HCT116 (cell line): ENCODE data around the gene C9orf72. TPM values are rescaled to one million over a fixed set of nuclear protein-coding genes. Genes with fewer than 3 reads are reported as not detected.

Experiments used
- ATAC-seq: fragments of 200-7000 bp; cut with Tn5 transposase; 2 replicates; pipeline ENCODE4 v1.9.1; 2020; ENCODE audit warnings: mild to moderate bottlenecking, moderate library complexity
- BruUV-seq: library from RNA; stranded (reverse); fragments of 400-500 nt; replicated peaks from 2 replicates; lab custom pipeline; 2021; lab: Mats Ljungman, UMichigan
- CTCF ChIA-PET: fragments of 300-600 bp; sonication (Branson Sonifier 250); formaldehyde crosslinking; loops from one replicate; lab custom pipeline; 2021; ENCODE audit warnings: antibody characterized with exemption; lab: Charles Lee
- POLR2A ChIA-PET: fragments of 300-600, 350-600 bp; sonication (Branson Sonifier 250); formaldehyde crosslinking; loops from one replicate; lab custom pipeline; 2021; ENCODE audit warnings: antibody characterized with exemption; lab: Charles Lee
- RAD21 ChIA-PET, 2 experiments: fragments of 300-600 bp; sonication (Branson Sonifier 250); formaldehyde crosslinking; loops; one replicate each; lab custom pipeline; 2023; ENCODE audit warnings: low total read pairs in 2 of 2; ENCODE audit not compliant: uncharacterized antibody in 2 of 2, unreplicated experiment in 2 of 2, low non-redundant PET in 1 of 2; lab: Charles Lee
- DNase-seq: peaks from one replicate; pipeline ENCODE4 v3.0.0-alpha.2; 2010; ENCODE audit warnings: low read depth, low spot score
- H2AFZ ChIP-seq: fragments of 200-600 bp; shearing (Covaris generic), sonication (generic); 2 replicates; pipeline ENCODE4 v1.6.1; 2017; ENCODE audit warnings: low read depth, mixed run types, mixed read lengths, antibody characterized with exemption, low read length; ENCODE audit not compliant: poor library complexity, severe bottlenecking
- H3K27ac ChIP-seq: 2 replicates; pipeline ENCODE4 v1.5.1; 2012; ENCODE audit warnings: low read depth, low read length
- H3K27me3 ChIP-seq: fragments of 200-600 bp; sonication (generic); 2 replicates; pipeline ENCODE4 v1.6.1; 2016; ENCODE audit warnings: mixed run types, low read length, mixed read lengths; ENCODE audit not compliant: insufficient read depth
- H3K36me3 ChIP-seq, 2 experiments: fragments of 200-500 bp in 1 of 2; fragments of 200-600 bp in 1 of 2; sonication (Bioruptor generic) in 1 of 2; sonication (generic) in 1 of 2; 2 replicates each; pipeline versions ENCODE4 v1.5.1 to v1.6.1; 2014 to 2016; ENCODE audit warnings: low read length in 2 of 2, inconsistent platforms in 1 of 2, mixed read lengths in 1 of 2, mixed run types in 1 of 2; ENCODE audit not compliant: insufficient read depth in 2 of 2, control insufficient read depth in 1 of 2
- H3K4me1 ChIP-seq, 2 experiments: fragments of 200-600 bp in 1 of 2; sonication (generic) in 1 of 2; 2 replicates each; pipeline versions ENCODE4 v1.5.1 to v1.6.1; 2012 to 2017; ENCODE audit warnings: low read length in 2 of 2, inconsistent platforms in 1 of 2, mild to moderate bottlenecking in 1 of 2, mixed read lengths in 1 of 2, mixed run types in 1 of 2, moderate library complexity in 1 of 2; ENCODE audit not compliant: insufficient read depth in 2 of 2, control insufficient read depth in 1 of 2
- H3K4me2 ChIP-seq: fragments of 200-600 bp; sonication (generic); 2 replicates; pipeline ENCODE4 v1.6.1; 2017; ENCODE audit warnings: mixed run types, low read length, mixed read lengths
- H3K4me3 ChIP-seq, 2 experiments: fragments of 200-600 bp in 1 of 2; sonication (generic) in 1 of 2; replicated peaks in 1 of 2; 2 replicates each; pipeline ENCODE4 v1.5.1; 2011 to 2016; ENCODE audit warnings: low read length in 2 of 2, control low read depth in 1 of 2, low read depth in 1 of 2, mild to moderate bottlenecking in 1 of 2, mixed read lengths in 1 of 2, mixed run types in 1 of 2
- H3K79me2 ChIP-seq: fragments of 200-600 bp; sonication (generic); 2 replicates; pipeline ENCODE4 v1.6.1; 2017; ENCODE audit warnings: mild to moderate bottlenecking, mixed run types, low read length, moderate library complexity, mixed read lengths; ENCODE audit not compliant: insufficient read depth
- H3K9ac ChIP-seq: fragments of 200-600 bp; sonication (generic); 2 replicates; pipeline ENCODE4 v1.6.1; 2016; ENCODE audit warnings: low read length, mixed read lengths
- H3K9me2 ChIP-seq: fragments of 200-600 bp; sonication (generic), shearing (Covaris generic); 2 replicates; pipeline ENCODE4 v1.6.1; 2017; ENCODE audit warnings: mixed run types, mild to moderate bottlenecking, moderate library complexity; ENCODE audit not compliant: insufficient read depth
- H3K9me3 ChIP-seq, 2 experiments: fragments of 200-500 bp in 1 of 2; fragments of 200-600 bp in 1 of 2; sonication (Bioruptor generic) in 1 of 2; sonication (generic) in 1 of 2; 2 replicates each; pipeline ENCODE4 v1.6.1; 2014 to 2017; ENCODE audit warnings: low read length in 2 of 2, mixed read lengths in 2 of 2, inconsistent platforms in 1 of 2, low read depth in 1 of 2, mild to moderate bottlenecking in 1 of 2, mixed run types in 1 of 2, moderate library complexity in 1 of 2; ENCODE audit not compliant: control insufficient read depth in 1 of 2, insufficient read depth in 1 of 2
- H4K20me1 ChIP-seq: fragments of 200-600 bp; sonication (generic), shearing (Covaris generic); 2 replicates; pipeline ENCODE4 v1.6.1; 2017; ENCODE audit warnings: mixed run types, mild to moderate bottlenecking, moderate library complexity; ENCODE audit not compliant: insufficient read depth
- ATF3 ChIP-seq: IDR thresholded peaks from 2 replicates; pipeline ENCODE4 v1.6.1; 2012
- POLR2AphosphoS5 ChIP-seq: IDR thresholded peaks from 2 replicates; pipeline ENCODE4 v1.6.1; 2011; ENCODE audit warnings: mild to moderate bottlenecking, low read depth, low read length, moderate library complexity
- SIN3A ChIP-seq: IDR thresholded peaks from 2 replicates; pipeline ENCODE4 v1.6.1; 2012; ENCODE audit warnings: low read depth
- ZFX ChIP-seq: fragments of 450-650 bp; IDR thresholded peaks from 2 replicates; pipeline ENCODE4 v1.6.1; 2017
- intact Hi-C: fragments of 100-400 bp; cut with micrococcal nuclease; formaldehyde crosslinking; loops from 2 replicates; pipeline ENCODE4 v1.10.0; 2022
- total RNA-seq: library from RNA; stranded (reverse); gene quantifications from one replicate; pipeline ENCODE4 v1.2.1, GENCODE V29; 2021; ENCODE audit not compliant: unreplicated experiment
- TF ChIP-seq, protein P1 (sequence below): IDR thresholded peaks from 2 replicates; pipeline ENCODE4 v1.6.1; 2012; ENCODE audit warnings: low read depth

Gene C9orf72
- total RNA-seq, 1 experiment from 2014 or later = 12.0 TPM

- DNase-seq = no peak
- intact Hi-C loops = no loop called here
- TSS peak; percentile 67 for BruUV-seq
These were observed 739 bp downstream of the C9orf72 start for GRCh38 chr9:27572566-27572917.

More at GRCh38 chr9:27572566-27572917, 739 bp downstream of the C9orf72 start:
- peak; percentile 1; the same call in 1 of the 2 replicates for ATAC-seq
- H3K27ac ChIP-seq = peak overlapping the region; percentile 45; the same call in 1 of the 2 replicates
- RAD21 ChIA-PET = no interaction called here
- H3K4me2 ChIP-seq = peak overlapping the region; percentile 84
- H3K27me3 ChIP-seq = no peaks in the 10 kb centered on the region
- no peaks in the 10 kb centered on the region for H3K36me3 ChIP-seq
- H3K9ac ChIP-seq = peak overlapping the region; percentile 82
- H2AFZ ChIP-seq = no peak overlapping the region
- CTCF ChIA-PET = no interaction called here
- H3K9me3 ChIP-seq = no peaks in the 10 kb centered on the region
- POLR2A ChIA-PET = interaction anchor here (1.0 kb wide), 1 partner anchor 13 kb away, joined by 3 read pairs; no protein-coding TSS in a partner anchor
- H3K79me2 ChIP-seq = no peaks in the 10 kb centered on the region
- TF ChIP-seq, protein P1, sequence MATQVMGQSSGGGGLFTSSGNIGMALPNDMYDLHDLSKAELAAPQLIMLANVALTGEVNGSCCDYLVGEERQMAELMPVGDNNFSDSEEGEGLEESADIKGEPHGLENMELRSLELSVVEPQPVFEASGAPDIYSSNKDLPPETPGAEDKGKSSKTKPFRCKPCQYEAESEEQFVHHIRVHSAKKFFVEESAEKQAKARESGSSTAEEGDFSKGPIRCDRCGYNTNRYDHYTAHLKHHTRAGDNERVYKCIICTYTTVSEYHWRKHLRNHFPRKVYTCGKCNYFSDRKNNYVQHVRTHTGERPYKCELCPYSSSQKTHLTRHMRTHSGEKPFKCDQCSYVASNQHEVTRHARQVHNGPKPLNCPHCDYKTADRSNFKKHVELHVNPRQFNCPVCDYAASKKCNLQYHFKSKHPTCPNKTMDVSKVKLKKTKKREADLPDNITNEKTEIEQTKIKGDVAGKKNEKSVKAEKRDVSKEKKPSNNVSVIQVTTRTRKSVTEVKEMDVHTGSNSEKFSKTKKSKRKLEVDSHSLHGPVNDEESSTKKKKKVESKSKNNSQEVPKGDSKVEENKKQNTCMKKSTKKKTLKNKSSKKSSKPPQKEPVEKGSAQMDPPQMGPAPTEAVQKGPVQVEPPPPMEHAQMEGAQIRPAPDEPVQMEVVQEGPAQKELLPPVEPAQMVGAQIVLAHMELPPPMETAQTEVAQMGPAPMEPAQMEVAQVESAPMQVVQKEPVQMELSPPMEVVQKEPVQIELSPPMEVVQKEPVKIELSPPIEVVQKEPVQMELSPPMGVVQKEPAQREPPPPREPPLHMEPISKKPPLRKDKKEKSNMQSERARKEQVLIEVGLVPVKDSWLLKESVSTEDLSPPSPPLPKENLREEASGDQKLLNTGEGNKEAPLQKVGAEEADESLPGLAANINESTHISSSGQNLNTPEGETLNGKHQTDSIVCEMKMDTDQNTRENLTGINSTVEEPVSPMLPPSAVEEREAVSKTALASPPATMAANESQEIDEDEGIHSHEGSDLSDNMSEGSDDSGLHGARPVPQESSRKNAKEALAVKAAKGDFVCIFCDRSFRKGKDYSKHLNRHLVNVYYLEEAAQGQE = no peak
- TF ChIP-seq ZFX (no peak), POLR2AphosphoS5 (no peak), SIN3A (no peak), ATF3 (no peak)
- H3K9me2 ChIP-seq = no peaks in the 10 kb centered on the region
- H3K4me3 ChIP-seq = peak overlapping the region; percentile 62 to 86
- H3K4me1 ChIP-seq = peaks cover 6 to 19% of the 10 kb centered on the region in 2 experiments
- no peaks in the 10 kb centered on the region for H4K20me1 ChIP-seq
